Keratinocyte (primary cell): Measurements from ENCODE around the gene UQCC2. TPM values are rescaled to one million over a fixed set of nuclear protein-coding genes. Genes with fewer than 3 reads are reported as not detected.

Experiments used
- DNase-seq: peaks from one replicate; pipeline ENCODE4 v3.0.0-alpha.2; 2011; ENCODE audit warnings: low read depth, missing footprints, low spot score
- FAIRE-seq: peaks from 2 replicates; lab custom pipeline; 2011; peaks lifted over from hg19 to GRCh38; lab: Jason Lieb, UNC
- H2AFZ ChIP-seq: 2 replicates; pipeline ENCODE4 v1.6.0; 2012; ENCODE audit warnings: low read length, control low read depth, inconsistent platforms; ENCODE audit not compliant: control insufficient read depth
- H3K27ac ChIP-seq: 2 replicates; pipeline ENCODE4 v1.5.1; 2011; ENCODE audit warnings: low read length; ENCODE audit not compliant: control insufficient read depth, insufficient read depth
- H3K27me3 ChIP-seq: 3 replicates; pipeline ENCODE4 v1.6.0; 2011; ENCODE audit warnings: low read length; ENCODE audit not compliant: control insufficient read depth, insufficient read depth; ENCODE audit errors: extremely low read depth
- H3K36me3 ChIP-seq, 2 experiments: 2 replicates in 1 of 2; 3 replicates in 1 of 2; pipeline ENCODE4 v1.5.1; 2011; ENCODE audit warnings: low read length in 2 of 2, mild to moderate bottlenecking in 1 of 2; ENCODE audit not compliant: control insufficient read depth in 2 of 2, insufficient read depth in 2 of 2; ENCODE audit errors: extremely low read depth in 1 of 2
- H3K4me1 ChIP-seq: 3 replicates; pipeline ENCODE4 v1.5.1; 2011; ENCODE audit warnings: low read length; ENCODE audit not compliant: control insufficient read depth, insufficient read depth; ENCODE audit errors: extremely low read depth
- H3K4me2 ChIP-seq: 3 replicates; pipeline ENCODE4 v1.6.0; 2011; ENCODE audit warnings: low read depth, low read length; ENCODE audit not compliant: control insufficient read depth, insufficient read depth; ENCODE audit errors: extremely low read depth
- H3K4me3 ChIP-seq, 3 experiments: fragments of 200-600 bp in 1 of 3; sonication (generic) in 1 of 3; 2 replicates in 2 of 3; 3 replicates in 1 of 3; pipeline ENCODE4 v1.5.1; 2011 to 2016; ENCODE audit warnings: low read length in 3 of 3, mild to moderate bottlenecking in 3 of 3, control low read depth in 2 of 3, inconsistent platforms in 1 of 3, low read depth in 1 of 3, mixed read lengths in 1 of 3, mixed run types in 1 of 3, moderate library complexity in 1 of 3; ENCODE audit not compliant: control insufficient read depth in 2 of 3, insufficient read depth in 2 of 3; ENCODE audit errors: extremely low read depth in 1 of 3
- H3K79me2 ChIP-seq: 2 replicates; pipeline ENCODE4 v1.6.0; 2012; ENCODE audit warnings: low read length; ENCODE audit not compliant: control insufficient read depth, insufficient read depth
- H3K9ac ChIP-seq: 3 replicates; pipeline ENCODE4 v1.6.0; 2011; ENCODE audit warnings: low read length; ENCODE audit not compliant: control insufficient read depth, insufficient read depth; ENCODE audit errors: extremely low read depth
- H3K9me1 ChIP-seq: 3 replicates; pipeline ENCODE4 v1.6.0; 2011; ENCODE audit warnings: low read length; ENCODE audit not compliant: control insufficient read depth, insufficient read depth; ENCODE audit errors: extremely low read depth
- H3K9me3 ChIP-seq: 2 replicates; pipeline ENCODE4 v1.5.1; 2012; ENCODE audit warnings: low read depth, low read length; ENCODE audit not compliant: control insufficient read depth
- H4K20me1 ChIP-seq: 3 replicates; pipeline ENCODE4 v1.6.0; 2011; ENCODE audit warnings: low read length; ENCODE audit not compliant: control insufficient read depth, insufficient read depth; ENCODE audit errors: extremely low read depth
- EZH2 ChIP-seq: IDR thresholded peaks from one replicate; pipeline ENCODE4 v1.6.1; 2012; ENCODE audit warnings: inconsistent platforms, mild to moderate bottlenecking, low read length, moderate library complexity
- dilution Hi-C: fragments of 300-500 bp; cut with MboI; formaldehyde crosslinking; loops from one replicate; pipeline ENCODE4 v1.7.0; 2020; ENCODE audit warnings: low sequenced_read_pairs; ENCODE audit not compliant: extremely low pct_ligation_motif_present
- polyA plus RNA-seq, 5 experiments: library from polyadenylated mRNA; depleted of rRNA in 3 of 5; stranded (reverse) in 3 of 5; stranded (forward) in 1 of 5; unstranded in 1 of 5; fragments of >200 nt; gene quantifications; 1 replicate in 1 of 5; 2 replicates in 3 of 5; 3 replicates in 1 of 5; pipeline versions ENCODE4 v1.2.1 to v1.2.3, GENCODE V29; 2011 to 2012; ENCODE audit warnings: missing spikeins in 2 of 5, low read depth in 1 of 5, low replicate concordance in 1 of 5
- TF ChIP-seq, protein P1 (sequence below), 3 experiments: IDR thresholded peaks in 1 of 3; conservative IDR thresholded peaks in 1 of 3; optimal IDR thresholded peaks in 1 of 3; 2 replicates in 2 of 3; 3 replicates in 1 of 3; pipeline versions ENCODE3 to v1.5.1; 2011; ENCODE audit warnings: low read length in 3 of 3, mild to moderate bottlenecking in 3 of 3, moderate library complexity in 2 of 3, control low read depth in 1 of 3, inconsistent platforms in 1 of 3; ENCODE audit not compliant: insufficient read depth in 2 of 3; ENCODE audit errors: extremely low read depth in 1 of 3

UQCC2 gene
- polyA plus RNA-seq, 1 donor (not counting 4 experiments of a cell fraction or from before 2014, with no cell fraction given): 76.7 TPM

DNA sequence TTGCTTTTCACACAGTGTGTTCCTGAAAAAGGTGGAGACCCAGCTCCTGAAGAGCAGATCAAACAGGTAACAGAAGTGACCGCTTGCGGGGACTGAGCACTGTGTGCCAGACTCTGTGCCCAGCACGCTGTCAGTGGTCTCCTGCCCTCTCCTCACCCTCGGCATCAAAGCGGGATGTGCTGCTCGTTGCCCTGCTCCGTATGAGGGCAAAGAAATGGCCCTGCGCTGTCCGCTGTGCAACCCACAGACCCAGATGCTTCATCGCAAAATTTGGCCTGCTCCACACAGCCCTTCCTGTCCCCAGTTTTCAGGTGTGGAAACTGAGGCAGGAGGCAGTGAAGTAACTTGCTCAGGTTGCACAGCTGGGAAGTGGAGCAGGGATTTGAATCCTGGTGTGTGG, 13.7 kb downstream of the UQCC2 start:
- no peak for TF ChIP-seq EZH2
- TF ChIP-seq, protein P1, sequence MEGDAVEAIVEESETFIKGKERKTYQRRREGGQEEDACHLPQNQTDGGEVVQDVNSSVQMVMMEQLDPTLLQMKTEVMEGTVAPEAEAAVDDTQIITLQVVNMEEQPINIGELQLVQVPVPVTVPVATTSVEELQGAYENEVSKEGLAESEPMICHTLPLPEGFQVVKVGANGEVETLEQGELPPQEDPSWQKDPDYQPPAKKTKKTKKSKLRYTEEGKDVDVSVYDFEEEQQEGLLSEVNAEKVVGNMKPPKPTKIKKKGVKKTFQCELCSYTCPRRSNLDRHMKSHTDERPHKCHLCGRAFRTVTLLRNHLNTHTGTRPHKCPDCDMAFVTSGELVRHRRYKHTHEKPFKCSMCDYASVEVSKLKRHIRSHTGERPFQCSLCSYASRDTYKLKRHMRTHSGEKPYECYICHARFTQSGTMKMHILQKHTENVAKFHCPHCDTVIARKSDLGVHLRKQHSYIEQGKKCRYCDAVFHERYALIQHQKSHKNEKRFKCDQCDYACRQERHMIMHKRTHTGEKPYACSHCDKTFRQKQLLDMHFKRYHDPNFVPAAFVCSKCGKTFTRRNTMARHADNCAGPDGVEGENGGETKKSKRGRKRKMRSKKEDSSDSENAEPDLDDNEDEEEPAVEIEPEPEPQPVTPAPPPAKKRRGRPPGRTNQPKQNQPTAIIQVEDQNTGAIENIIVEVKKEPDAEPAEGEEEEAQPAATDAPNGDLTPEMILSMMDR (optimal IDR thresholded peaks at IDR 0.05 in 1 of 3, IDR thresholded peaks at IDR 0.05 in 1 of 3, conservative IDR thresholded peaks at IDR 0.05 in 1 of 3; ENCODE audit: extremely low read depth in 1 of 3, insufficient read depth in 2 of 3, low read length in 3 of 3): no peak
- no peaks in the 10 kb centered on the region for H3K9me1 ChIP-seq
- H3K4me1 ChIP-seq: peaks cover 59% of the 10 kb centered on the region
- FAIRE-seq (no peak), DNase-seq (no peak)
- no peak overlapping the region for H2AFZ ChIP-seq
- H3K9me3 ChIP-seq: no peaks in the 10 kb centered on the region
- peaks cover 31 to 56% of the 10 kb centered on the region in 2 experiments for H3K36me3 ChIP-seq
- H3K79me2 ChIP-seq: no peaks in the 10 kb centered on the region
- H3K4me2 ChIP-seq: no peak overlapping the region
- dilution Hi-C loops: no loop called here
- H3K27ac ChIP-seq: no peak overlapping the region
- H3K4me3 ChIP-seq: no peak overlapping the region
- H4K20me1 ChIP-seq: peaks cover 6% of the 10 kb centered on the region
- H3K27me3 ChIP-seq: no peaks in the 10 kb centered on the region
- no peak overlapping the region for H3K9ac ChIP-seq

DNA sequence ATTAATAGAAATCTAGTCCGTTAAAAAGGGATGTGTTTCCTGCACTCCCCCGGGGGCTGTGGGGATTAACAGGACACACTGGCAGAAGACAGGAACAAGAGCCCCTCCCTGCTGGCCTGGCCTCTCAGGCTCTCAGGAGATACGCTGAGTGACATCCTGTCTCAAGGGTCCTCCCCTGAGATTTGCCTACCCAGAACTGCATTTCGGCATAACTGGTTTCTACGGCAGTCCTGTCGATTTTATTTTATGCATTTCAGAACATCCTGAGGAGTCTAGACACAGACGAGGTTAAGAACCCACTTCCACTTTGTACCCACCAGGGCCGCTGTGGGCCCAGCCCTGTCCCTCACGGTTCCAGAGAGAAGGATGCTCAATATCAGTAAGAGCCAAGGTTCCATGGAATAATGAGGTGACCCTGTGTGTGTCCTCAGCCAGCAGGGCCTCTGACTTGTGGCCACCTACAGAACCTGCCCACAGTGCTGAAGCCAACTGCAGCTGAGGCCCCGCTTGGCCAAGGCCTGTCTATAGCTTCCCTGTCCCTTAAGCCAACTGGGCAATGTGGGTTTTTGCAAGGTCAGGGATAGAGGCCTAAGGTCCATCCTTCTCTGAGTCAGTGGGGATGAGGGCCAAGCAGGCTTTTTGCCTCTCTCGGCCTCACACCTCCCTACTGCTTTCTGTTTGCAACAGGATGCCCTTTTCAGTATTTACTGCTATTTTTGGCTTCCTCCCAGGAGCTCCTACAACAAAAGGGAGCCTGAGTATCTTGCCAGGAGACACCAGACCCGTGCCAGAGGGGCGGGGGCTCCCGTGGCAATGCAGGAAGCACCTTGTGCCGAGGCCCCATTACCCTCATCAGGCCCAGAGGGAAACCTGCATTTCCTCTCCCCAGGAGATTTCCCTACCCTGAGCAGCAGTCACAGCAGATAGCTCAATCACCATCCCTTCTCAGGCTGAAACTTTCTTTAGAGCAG, 14.7 kb downstream of the UQCC2 start:
- Histone ChIP-seq H3K4me3 (no peak overlapping the region), H3K4me1 (peaks cover 59% of the 10 kb centered on the region), H3K27ac (peak overlapping the region; percentile 89), H3K9me3 (no peaks in the 10 kb centered on the region), H3K9me1 (no peaks in the 10 kb centered on the region), H2AFZ (no peak overlapping the region), H3K27me3 (no peaks in the 10 kb centered on the region), H3K79me2 (no peaks in the 10 kb centered on the region), H3K9ac (peak overlapping the region; percentile 24), H4K20me1 (peaks cover 6% of the 10 kb centered on the region), H3K4me2 (no peak overlapping the region), H3K36me3 (peaks cover 40 to 60% of the 10 kb centered on the region in 2 experiments)
- dilution Hi-C loops: no loop called here
- FAIRE-seq (no peak), DNase-seq (no peak)
- TF ChIP-seq, protein P1 (optimal IDR thresholded peaks at IDR 0.05 in 1 of 3, IDR thresholded peaks at IDR 0.05 in 1 of 3, conservative IDR thresholded peaks at IDR 0.05 in 1 of 3; ENCODE audit: extremely low read depth in 1 of 3, insufficient read depth in 2 of 3, low read length in 3 of 3): no peak
- TF ChIP-seq EZH2: no peak
